ACC112 (cell line): ENCODE measurements around the gene BAIAP2.

Experiments used
- H2AFZ ChIP-seq: fragments of 200-600 bp; sonication (generic); one replicate; pipeline ENCODE4 v1.6.0; 2017; ENCODE audit warnings: antibody characterized with exemption, low read length; ENCODE audit not compliant: unreplicated experiment
- H3K27ac ChIP-seq: fragments of 200-600 bp; sonication (generic); 2 replicates; pipeline ENCODE4 v1.5.1; 2014; ENCODE audit warnings: low read depth, mild to moderate bottlenecking, antibody characterized with exemption, low read length, moderate library complexity
- H3K27me3 ChIP-seq: fragments of 200-600 bp; sonication (generic); 2 replicates; pipeline ENCODE4 v1.6.1; 2014; ENCODE audit warnings: mild to moderate bottlenecking, antibody characterized with exemption, low read length, moderate library complexity, mixed read lengths; ENCODE audit not compliant: insufficient read depth
- H3K36me3 ChIP-seq: fragments of 200-600 bp; sonication (generic); 2 replicates; pipeline ENCODE4 v1.6.1; 2016; ENCODE audit warnings: mild to moderate bottlenecking, antibody characterized with exemption, low read length, moderate library complexity, mixed read lengths; ENCODE audit not compliant: insufficient read depth
- H3K4me1 ChIP-seq: fragments of 200-600 bp; sonication (generic); one replicate; pipeline ENCODE4 v1.6.1; 2016; ENCODE audit warnings: low read length, mixed read lengths; ENCODE audit not compliant: insufficient read depth, unreplicated experiment, control insufficient read depth
- H3K4me3 ChIP-seq: fragments of 200-600 bp; sonication (generic); 2 replicates; pipeline ENCODE4 v1.5.1; 2014; ENCODE audit warnings: mild to moderate bottlenecking, low read depth, low read length
- H3K79me2 ChIP-seq: fragments of 200-600 bp; sonication (generic); one replicate; pipeline ENCODE4 v1.6.0; 2016; ENCODE audit warnings: low read length; ENCODE audit not compliant: control insufficient read depth, unreplicated experiment, insufficient read depth

Gene BAIAP2

GRCh38 chr17:81134064-81134781, 99.3 kb downstream of the BAIAP2 start:
- Histone ChIP-seq H2AFZ (no peak overlapping the region), H3K79me2 (no peaks in the 10 kb centered on the region), H3K4me1 (no peaks in the 10 kb centered on the region), H3K36me3 (no peaks in the 10 kb centered on the region), H3K4me3 (no peak overlapping the region), H3K27me3 (no peaks in the 10 kb centered on the region), H3K27ac (no peak overlapping the region)

DNA sequence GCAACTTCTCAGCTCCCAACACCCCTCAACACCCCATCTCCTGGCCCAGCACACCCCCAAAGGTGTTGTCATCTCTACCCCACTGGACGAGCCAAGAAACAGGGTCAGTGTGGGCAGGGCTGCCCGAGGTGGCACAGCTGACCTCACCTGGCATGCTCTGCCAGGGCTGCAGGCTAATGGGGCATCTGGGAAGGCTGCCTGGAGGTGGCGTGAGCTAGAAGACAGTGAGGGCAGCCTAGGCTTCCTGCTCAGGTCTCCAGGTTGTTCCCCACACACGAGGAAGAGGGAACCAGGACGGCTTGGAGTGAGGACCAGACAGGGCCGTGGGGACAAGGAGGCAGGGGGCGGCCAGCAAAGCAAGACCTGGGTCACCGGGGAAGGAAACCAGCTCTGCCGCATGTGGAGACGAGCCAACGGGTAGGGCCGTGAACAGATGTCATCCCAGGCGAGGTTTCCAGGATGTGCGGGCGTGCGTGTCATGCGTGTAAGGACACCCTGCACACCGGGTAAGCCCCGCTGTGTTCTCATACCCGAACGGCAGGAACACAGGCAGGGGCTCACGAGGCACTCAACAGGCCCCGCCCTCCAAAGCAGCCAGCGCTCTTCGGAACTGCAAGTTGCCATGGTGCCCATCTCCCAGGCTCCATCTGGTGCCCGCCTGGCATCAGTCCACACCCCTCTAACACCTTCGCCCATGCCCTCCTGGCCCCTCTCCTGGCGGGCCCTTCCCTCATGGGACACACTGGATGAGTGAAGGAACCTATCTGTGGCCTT, 100.7 kb downstream of the BAIAP2 start:
- Histone ChIP-seq H3K4me3 (no peak overlapping the region), H3K27me3 (no peaks in the 10 kb centered on the region), H3K4me1 (no peaks in the 10 kb centered on the region), H3K79me2 (no peaks in the 10 kb centered on the region), H3K36me3 (no peaks in the 10 kb centered on the region), H3K27ac (no peak overlapping the region), H2AFZ (no peak overlapping the region)

DNA sequence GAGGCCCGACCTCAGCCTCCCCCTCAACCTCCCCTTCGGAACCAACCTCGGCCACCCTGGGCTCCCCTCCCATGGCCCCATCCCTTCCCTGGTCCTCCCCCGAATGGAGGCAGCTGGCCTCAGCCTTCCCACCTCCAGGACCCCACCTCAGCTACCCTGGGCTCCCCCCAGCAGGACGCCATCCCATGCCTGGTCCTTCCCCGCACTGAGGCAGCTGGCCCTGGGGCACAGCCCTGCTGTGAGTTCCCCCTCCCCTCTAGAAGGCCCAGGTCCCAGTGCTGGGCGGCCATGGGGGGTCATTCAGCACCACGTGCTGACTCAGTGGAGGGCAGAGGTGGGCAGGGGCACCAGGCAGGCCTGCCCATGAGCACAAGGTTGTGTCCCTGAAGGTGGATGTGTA, 101.4 kb downstream of the BAIAP2 start:
- H2AFZ ChIP-seq, result no peak overlapping the region
- H3K79me2 ChIP-seq, result no peaks in the 10 kb centered on the region
- no peak overlapping the region for H3K27ac ChIP-seq
- no peak overlapping the region for H3K4me3 ChIP-seq
- no peaks in the 10 kb centered on the region for H3K36me3 ChIP-seq
- no peaks in the 10 kb centered on the region for H3K27me3 ChIP-seq
- H3K4me1 ChIP-seq, result no peaks in the 10 kb centered on the region

GRCh38 chr17:81137248-81137647, 102.3 kb downstream of the BAIAP2 start:
- no peaks in the 10 kb centered on the region for H3K4me1 ChIP-seq
- no peaks in the 10 kb centered on the region for H3K36me3 ChIP-seq
- H3K4me3 ChIP-seq, result no peak overlapping the region
- no peak overlapping the region for H2AFZ ChIP-seq
- no peaks in the 10 kb centered on the region for H3K27me3 ChIP-seq
- H3K27ac ChIP-seq, result no peak overlapping the region
- no peaks in the 10 kb centered on the region for H3K79me2 ChIP-seq

GRCh38 chr17:81138083-81138482, 103.1 kb downstream of the BAIAP2 start:
- H3K36me3 ChIP-seq, result no peaks in the 10 kb centered on the region
- H3K27ac ChIP-seq, result no peak overlapping the region
- H3K4me1 ChIP-seq, result no peaks in the 10 kb centered on the region
- H2AFZ ChIP-seq, result no peak overlapping the region
- no peak overlapping the region for H3K4me3 ChIP-seq
- H3K27me3 ChIP-seq, result no peaks in the 10 kb centered on the region
- no peaks in the 10 kb centered on the region for H3K79me2 ChIP-seq

- Histone ChIP-seq H3K79me2 (no peaks in the 10 kb centered on the region), H3K36me3 (no peaks in the 10 kb centered on the region), H3K4me1 (no peaks in the 10 kb centered on the region), H2AFZ (no peak overlapping the region), H3K4me3 (no peak overlapping the region), H3K27me3 (no peaks in the 10 kb centered on the region), H3K27ac (no peak overlapping the region)
Observed at GRCh38 chr17:81138500-81138899, 103.5 kb downstream of the BAIAP2 start.

DNA sequence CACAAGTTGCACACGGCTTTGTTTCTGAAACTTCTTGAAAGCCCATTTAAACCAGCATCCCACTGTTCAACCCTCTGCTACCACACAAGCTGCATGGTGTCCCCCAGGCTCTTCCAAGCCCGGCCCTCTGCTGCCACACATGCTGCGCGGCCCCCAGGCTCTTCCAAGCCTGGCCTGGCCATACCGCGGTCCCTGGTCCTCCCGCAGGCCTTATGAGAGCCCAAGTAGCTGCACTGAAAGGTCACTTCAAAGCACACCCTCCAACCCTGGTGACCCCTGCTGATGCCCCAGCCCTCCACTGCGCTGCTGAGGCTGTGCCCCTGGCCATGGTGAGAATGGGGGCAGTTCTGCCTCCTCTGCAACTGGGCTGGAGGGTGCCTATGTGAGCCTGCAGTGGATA, 104.5 kb downstream of the BAIAP2 start:
- no peaks in the 10 kb centered on the region for H3K79me2 ChIP-seq
- H3K27me3 ChIP-seq, result no peaks in the 10 kb centered on the region
- H3K27ac ChIP-seq, result no peak overlapping the region
- no peak overlapping the region for H3K4me3 ChIP-seq
- no peaks in the 10 kb centered on the region for H3K4me1 ChIP-seq
- no peak overlapping the region for H2AFZ ChIP-seq
- H3K36me3 ChIP-seq, result no peaks in the 10 kb centered on the region

- Histone ChIP-seq H3K27ac (no peak overlapping the region), H3K36me3 (no peaks in the 10 kb centered on the region), H3K79me2 (no peaks in the 10 kb centered on the region), H3K4me3 (no peak overlapping the region), H3K27me3 (no peaks in the 10 kb centered on the region), H3K4me1 (no peaks in the 10 kb centered on the region), H2AFZ (no peak overlapping the region)
Observed at GRCh38 chr17:81140018-81140417, 105.1 kb downstream of the BAIAP2 start.

GRCh38 chr17:81140695-81141094, 105.7 kb downstream of the BAIAP2 start:
- Histone ChIP-seq H3K4me3 (no peak overlapping the region), H3K4me1 (no peaks in the 10 kb centered on the region), H3K79me2 (no peaks in the 10 kb centered on the region), H3K27ac (no peak overlapping the region), H2AFZ (no peak overlapping the region), H3K36me3 (no peaks in the 10 kb centered on the region), H3K27me3 (no peaks in the 10 kb centered on the region)

- Histone ChIP-seq H3K27me3 (no peaks in the 10 kb centered on the region), H3K36me3 (no peaks in the 10 kb centered on the region), H3K79me2 (no peaks in the 10 kb centered on the region), H2AFZ (peak overlapping the region; percentile 37), H3K27ac (no peak overlapping the region), H3K4me3 (no peak overlapping the region), H3K4me1 (no peaks in the 10 kb centered on the region)
Observed at GRCh38 chr17:81142301-81143199, 107.6 kb downstream of the BAIAP2 start.
